A549 (cell line): ENCODE data around the gene GPX6. TPM values are rescaled to one million over a fixed set of nuclear protein-coding genes. Genes with fewer than 3 reads are reported as not detected.
"Not testable (repeated sequence)": the region's sequence is repeated elsewhere in the genome, so short reads cannot be mapped to it uniquely, and the experiment has no call there.

Experiments
- ATAC-seq, 2 experiments: fragments of 200-7000 bp in 1 of 2; fragments of >200 bp in 1 of 2; cut with Nextera tagmentation in 1 of 2; cut with Tn5 transposase in 1 of 2; 3 replicates each; pipeline versions ENCODE4 v1.8.0 to v1.9.1; 2018 to 2020; ENCODE audit warnings: mild to moderate bottlenecking in 1 of 2, moderate library complexity in 1 of 2
- CTCF ChIA-PET: fragments of 300-600 bp; sonication (Branson Sonifier 250); formaldehyde crosslinking; extraction: SDS; loops from one replicate; lab custom pipeline; 2021; ENCODE audit warnings: antibody characterized with exemption, inconsistent platforms; lab: Yijun Ruan, JAX
- POLR2A ChIA-PET: fragments of 350-600 bp; formaldehyde crosslinking; extraction: SDS; loops from one replicate; lab custom pipeline; 2021; ENCODE audit warnings: antibody characterized with exemption, inconsistent platforms; lab: Yijun Ruan, JAX
- DNase-seq, 2 experiments: peaks; one replicate each; pipeline versions ENCODE4 v3.0.0 to v3.0.0-alpha.2; 2011 to 2016; ENCODE audit warnings: low read depth in 1 of 2, low spot score in 1 of 2
- FAIRE-seq: peaks from 2 replicates; lab custom pipeline; 2011; peaks lifted over from hg19 to GRCh38; lab: Jason Lieb, UNC
- H3K27ac ChIP-seq, 2 experiments: fragments of >200 bp; sonication (Bioruptor Twin); formaldehyde crosslinking; 3 replicates each; pipeline ENCODE4 v1.5.1; 2016 to 2017
- H3K4me1 ChIP-seq: fragments of >200 bp; sonication (Bioruptor Twin); formaldehyde crosslinking; 3 replicates; pipeline ENCODE4 v1.6.1; 2016
- H3K4me2 ChIP-seq: fragments of >200 bp; sonication (Bioruptor Twin); formaldehyde crosslinking; 3 replicates; pipeline ENCODE4 v1.6.1; 2016
- H3K4me3 ChIP-seq: fragments of >200 bp; sonication (Bioruptor Twin); formaldehyde crosslinking; 3 replicates; pipeline ENCODE4 v1.5.1; 2016
- H3K9me3 ChIP-seq: fragments of >200 bp; sonication (Bioruptor Twin); formaldehyde crosslinking; 3 replicates; pipeline ENCODE4 v1.6.1; 2016
- CEBPB ChIP-seq, 2 experiments: fragments of >200 bp in 1 of 2; sonication (Bioruptor Twin) in 1 of 2; formaldehyde crosslinking in 1 of 2; IDR thresholded peaks; 2 replicates each; pipeline ENCODE4 v1.6.1; 2012 to 2016
- CHD2 ChIP-seq: fragments of 150-350 bp; IDR thresholded peaks from 2 replicates; pipeline ENCODE4 v1.6.1; 2014; ENCODE audit warnings: low read length; ENCODE audit not compliant: partially characterized antibody
- CHD4 ChIP-seq: fragments of 200-600 bp; sonication (generic); IDR thresholded peaks from 2 replicates; pipeline ENCODE4 v1.6.1; 2016; ENCODE audit warnings: antibody characterized with exemption, mild to moderate bottlenecking, borderline replicate concordance
- EHF ChIP-seq: fragments of 250-450 bp; sonication (Bioruptor Pico); IDR thresholded peaks from 2 replicates; pipeline ENCODE4 v1.5.0; 2020; ENCODE audit warnings: mild to moderate bottlenecking
- FOXS1 ChIP-seq: fragments of 250-450 bp; sonication (Bioruptor Pico); IDR thresholded peaks from 2 replicates; pipeline ENCODE4 v1.5.0; 2020; ENCODE audit warnings: mild to moderate bottlenecking, moderate library complexity
- GATA3 ChIP-seq: IDR thresholded peaks from 2 replicates; pipeline ENCODE4 v1.6.1; 2012; ENCODE audit warnings: borderline replicate concordance
- HOXA7 ChIP-seq: fragments of 250-450 bp; sonication (Bioruptor Pico); IDR thresholded peaks from 2 replicates; pipeline ENCODE4 v1.5.0; 2020; ENCODE audit warnings: mild to moderate bottlenecking, moderate library complexity
- HOXB5 ChIP-seq: fragments of 250-450 bp; sonication (Bioruptor Pico); IDR thresholded peaks from 2 replicates; pipeline ENCODE4 v1.5.0; 2020; ENCODE audit warnings: mild to moderate bottlenecking, moderate library complexity
- KDM1A ChIP-seq: fragments of 200-600 bp; sonication (generic); IDR thresholded peaks from 2 replicates; pipeline ENCODE4 v1.6.1; 2016; ENCODE audit warnings: low read depth, mild to moderate bottlenecking
- MAZ ChIP-seq: fragments of 150-350 bp; IDR thresholded peaks from 2 replicates; pipeline ENCODE4 v1.6.1; 2014; ENCODE audit warnings: antibody characterized with exemption, low read depth, low read length, borderline replicate concordance
- NR3C1 ChIP-seq: fragments of >200 bp; sonication (Bioruptor Twin); formaldehyde crosslinking; IDR thresholded peaks from 3 replicates; pipeline ENCODE4 v1.6.1; 2017
- RARB ChIP-seq: fragments of 250-450 bp; sonication (Bioruptor Pico); IDR thresholded peaks from 2 replicates; pipeline ENCODE4 v1.8.0; 2021; ENCODE audit warnings: mild to moderate bottlenecking, moderate library complexity
- ZSCAN20 ChIP-seq: fragments of 250-450 bp; sonication (Bioruptor Pico); IDR thresholded peaks from 2 replicates; pipeline ENCODE4 v1.8.0; 2022; ENCODE audit warnings: mild to moderate bottlenecking, moderate library complexity
- WGBS: methylation state at CpG from one replicate; pipeline ENCODE4 v1.1.6; 2017; ENCODE audit errors: missing lambda C conversion rate; 5-methylcytosine and 5-hydroxymethylcytosine counted together
- polyA plus RNA-seq, 4 experiments: library from polyadenylated mRNA; depleted of rRNA in 3 of 4; stranded (reverse); fragments of >200 nt; fragmentation: RNase III in 1 of 4; extraction: RNeasy Plus Mini Kit Qiagen cat#74134 plus additional on column Dnase treatment in 1 of 4; gene quantifications; 2 replicates in 3 of 4; 3 replicates in 1 of 4; pipeline ENCODE4 v1.2.3, GENCODE V29; 2011 to 2017
- TF ChIP-seq, protein P1 (sequence below): fragments of 200-600 bp; sonication (generic); IDR thresholded peaks from 2 replicates; pipeline ENCODE4 v1.6.1; 2016; ENCODE audit warnings: antibody characterized with exemption, mild to moderate bottlenecking, moderate library complexity
- TF ChIP-seq, protein P2 (sequence below): IDR thresholded peaks from 2 replicates; pipeline ENCODE4 v1.6.1; 2012
- TF ChIP-seq, protein P3 (sequence below): IDR thresholded peaks from 2 replicates; pipeline ENCODE4 v1.6.1; 2012; ENCODE audit warnings: low read depth, borderline replicate concordance

The GPX6 gene
- polyA plus RNA-seq, 2 of the 4 experiments (the other 2 are of a cell fraction): not detected

DNA sequence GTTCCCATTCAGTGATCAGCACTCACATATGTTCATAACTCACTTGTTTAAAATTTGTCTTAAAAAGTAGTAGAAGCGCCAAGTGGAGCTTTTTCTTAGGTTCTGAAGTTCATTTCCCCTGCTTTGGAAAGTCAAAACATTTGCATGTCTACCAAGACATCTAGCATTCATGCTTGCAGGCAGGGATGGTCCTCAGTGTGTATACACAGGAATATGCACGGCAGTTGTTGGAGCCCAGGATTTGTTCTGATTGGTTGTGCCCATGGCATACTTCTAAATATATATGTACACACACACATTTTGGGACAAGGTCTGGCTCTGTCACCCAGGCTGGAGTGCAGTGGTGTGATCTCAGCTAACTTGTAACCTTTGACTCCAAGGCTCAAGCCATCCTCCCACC lies 2.4 kb upstream of the GPX6 start:
- no peak for TF ChIP-seq RARB (CRISPR knock-in tag)
- no peak for TF ChIP-seq CHD4
- TF ChIP-seq FOXS1: no peak
- TF ChIP-seq NR3C1: no peak
- no peak for TF ChIP-seq CHD2
- no peak for TF ChIP-seq MAZ
- no peak for TF ChIP-seq HOXB5 (CRISPR knock-in tag)
- TF ChIP-seq GATA3: no peak
- TF ChIP-seq CEBPB (IDR thresholded peaks at IDR 0.05): no peak
- TF ChIP-seq KDM1A: no peak
- TF ChIP-seq HOXA7 (CRISPR knock-in tag): no peak
- TF ChIP-seq ZSCAN20 (CRISPR knock-in tag): no peak
- TF ChIP-seq, protein P1, sequence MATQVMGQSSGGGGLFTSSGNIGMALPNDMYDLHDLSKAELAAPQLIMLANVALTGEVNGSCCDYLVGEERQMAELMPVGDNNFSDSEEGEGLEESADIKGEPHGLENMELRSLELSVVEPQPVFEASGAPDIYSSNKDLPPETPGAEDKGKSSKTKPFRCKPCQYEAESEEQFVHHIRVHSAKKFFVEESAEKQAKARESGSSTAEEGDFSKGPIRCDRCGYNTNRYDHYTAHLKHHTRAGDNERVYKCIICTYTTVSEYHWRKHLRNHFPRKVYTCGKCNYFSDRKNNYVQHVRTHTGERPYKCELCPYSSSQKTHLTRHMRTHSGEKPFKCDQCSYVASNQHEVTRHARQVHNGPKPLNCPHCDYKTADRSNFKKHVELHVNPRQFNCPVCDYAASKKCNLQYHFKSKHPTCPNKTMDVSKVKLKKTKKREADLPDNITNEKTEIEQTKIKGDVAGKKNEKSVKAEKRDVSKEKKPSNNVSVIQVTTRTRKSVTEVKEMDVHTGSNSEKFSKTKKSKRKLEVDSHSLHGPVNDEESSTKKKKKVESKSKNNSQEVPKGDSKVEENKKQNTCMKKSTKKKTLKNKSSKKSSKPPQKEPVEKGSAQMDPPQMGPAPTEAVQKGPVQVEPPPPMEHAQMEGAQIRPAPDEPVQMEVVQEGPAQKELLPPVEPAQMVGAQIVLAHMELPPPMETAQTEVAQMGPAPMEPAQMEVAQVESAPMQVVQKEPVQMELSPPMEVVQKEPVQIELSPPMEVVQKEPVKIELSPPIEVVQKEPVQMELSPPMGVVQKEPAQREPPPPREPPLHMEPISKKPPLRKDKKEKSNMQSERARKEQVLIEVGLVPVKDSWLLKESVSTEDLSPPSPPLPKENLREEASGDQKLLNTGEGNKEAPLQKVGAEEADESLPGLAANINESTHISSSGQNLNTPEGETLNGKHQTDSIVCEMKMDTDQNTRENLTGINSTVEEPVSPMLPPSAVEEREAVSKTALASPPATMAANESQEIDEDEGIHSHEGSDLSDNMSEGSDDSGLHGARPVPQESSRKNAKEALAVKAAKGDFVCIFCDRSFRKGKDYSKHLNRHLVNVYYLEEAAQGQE: no peak
- no peak for TF ChIP-seq EHF (CRISPR knock-in tag)
- Histone ChIP-seq H3K27ac (no peak overlapping the region), H3K9me3 (no peaks in the 10 kb centered on the region), H3K4me2 (no peak overlapping the region), H3K4me1 (no peaks in the 10 kb centered on the region), H3K4me3 (no peak overlapping the region)
- no peak for ATAC-seq
- ChIA-PET POLR2A (no interaction called here), CTCF (interaction anchor here (1.0 to 1.3 kb wide), 2 partner anchors 24 to 167 kb away, joined by 3 to 4 read pairs; no protein-coding TSS in a partner anchor)
- no peak for FAIRE-seq
- WGBS: 0% methylated on average over 2 of the region's 2 CpGs
- no peak for DNase-seq

DNA sequence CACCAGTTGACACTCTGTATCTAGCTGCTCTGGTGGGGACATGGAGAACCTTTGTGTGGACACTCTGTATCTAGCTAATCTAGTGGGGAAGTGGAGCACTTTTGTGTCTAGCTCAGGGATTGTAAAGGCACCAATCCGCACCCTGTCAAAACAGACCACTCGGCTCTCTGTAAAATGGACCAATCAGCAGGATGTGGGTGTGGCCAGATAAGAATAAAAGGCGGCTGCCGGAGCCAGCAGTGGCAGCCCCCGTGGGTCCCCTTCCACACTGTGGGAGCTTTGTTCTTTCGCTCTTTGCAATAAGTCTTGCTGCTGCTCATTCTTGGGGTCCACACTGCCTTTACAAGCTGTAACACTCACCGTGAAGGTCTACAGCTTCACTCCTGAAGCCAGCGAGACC lies 3.2 kb downstream of the GPX6 start:
- H3K4me3 ChIP-seq, H3K27ac ChIP-seq, H3K9me3 ChIP-seq, ATAC-seq, H3K4me2 ChIP-seq, CTCF ChIA-PET, DNase-seq, FAIRE-seq, H3K4me1 ChIP-seq, POLR2A ChIA-PET: not testable (repeated sequence)
- 66% methylated on average over 8 of the region's 8 CpGs for WGBS

DNA sequence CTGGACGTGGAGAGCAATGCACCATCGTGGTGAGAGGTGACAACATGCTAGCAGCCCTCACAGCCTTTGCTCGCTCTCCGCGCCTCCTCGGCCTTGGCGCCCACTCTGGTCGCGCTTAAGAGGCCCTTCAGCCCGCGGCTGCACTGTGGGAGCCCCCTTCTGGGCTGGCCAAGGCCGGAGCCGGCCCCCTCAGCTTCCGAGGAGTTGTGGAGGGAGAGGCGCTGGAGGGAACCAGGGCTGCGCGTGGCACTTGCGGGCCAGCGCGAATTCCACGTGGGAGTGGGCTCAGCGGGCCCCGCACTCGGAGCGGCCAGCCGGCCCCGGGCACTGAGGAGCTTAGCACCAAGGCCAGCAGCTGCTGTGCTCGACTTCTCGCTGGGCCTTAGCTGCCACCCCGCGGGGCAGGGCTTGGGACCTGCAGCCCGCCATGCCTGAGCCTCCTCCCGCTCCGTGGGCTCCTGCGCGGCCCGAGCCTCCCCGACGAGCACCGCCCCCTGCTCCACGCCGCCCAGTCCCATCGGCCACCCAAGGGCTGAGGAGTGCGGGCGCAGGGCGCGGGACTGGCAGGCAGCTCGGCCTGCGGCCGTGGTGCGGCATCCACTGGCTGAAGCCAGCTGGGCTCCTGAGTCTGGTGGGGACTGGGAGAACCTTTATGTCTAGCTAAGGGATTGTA lies 3.8 kb downstream of the GPX6 start:
- 79% methylated on average over 21 of the region's 51 CpGs for WGBS
- H3K4me2 ChIP-seq: no peak overlapping the region
- H3K4me3 ChIP-seq: no peak overlapping the region
- FAIRE-seq (no peak), ATAC-seq (no peak)
- no peaks in the 10 kb centered on the region for H3K4me1 ChIP-seq
- no peak overlapping the region for H3K27ac ChIP-seq
- H3K9me3 ChIP-seq: no peaks in the 10 kb centered on the region
- TF ChIP-seq, protein P2, sequence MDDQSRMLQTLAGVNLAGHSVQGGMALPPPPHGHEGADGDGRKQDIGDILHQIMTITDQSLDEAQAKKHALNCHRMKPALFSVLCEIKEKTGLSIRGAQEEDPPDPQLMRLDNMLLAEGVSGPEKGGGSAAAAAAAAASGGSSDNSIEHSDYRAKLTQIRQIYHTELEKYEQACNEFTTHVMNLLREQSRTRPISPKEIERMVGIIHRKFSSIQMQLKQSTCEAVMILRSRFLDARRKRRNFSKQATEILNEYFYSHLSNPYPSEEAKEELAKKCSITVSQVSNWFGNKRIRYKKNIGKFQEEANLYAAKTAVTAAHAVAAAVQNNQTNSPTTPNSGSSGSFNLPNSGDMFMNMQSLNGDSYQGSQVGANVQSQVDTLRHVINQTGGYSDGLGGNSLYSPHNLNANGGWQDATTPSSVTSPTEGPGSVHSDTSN: no peak
- TF ChIP-seq, protein P3, sequence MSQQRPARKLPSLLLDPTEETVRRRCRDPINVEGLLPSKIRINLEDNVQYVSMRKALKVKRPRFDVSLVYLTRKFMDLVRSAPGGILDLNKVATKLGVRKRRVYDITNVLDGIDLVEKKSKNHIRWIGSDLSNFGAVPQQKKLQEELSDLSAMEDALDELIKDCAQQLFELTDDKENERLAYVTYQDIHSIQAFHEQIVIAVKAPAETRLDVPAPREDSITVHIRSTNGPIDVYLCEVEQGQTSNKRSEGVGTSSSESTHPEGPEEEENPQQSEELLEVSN: no peak
- TF ChIP-seq, all 56 proteins: peak for 0
- ChIA-PET CTCF (interaction anchor here (1.7 kb wide), 1 partner anchor 31 kb away, joined by 4 read pairs; no protein-coding TSS in a partner anchor), POLR2A (no interaction called here)
- DNase-seq: no peak
